ENCODE measurements around the gene BTBD19. TPM values are rescaled to one million over a fixed set of nuclear protein-coding genes. Genes with fewer than 3 reads are reported as not detected.

The BTBD19 gene
- total RNA-seq, 1 donor from 2014 or later = 10.4 TPM

GRCh38 chr1:44848456-44849181 lies 40.3 kb downstream of the BTBD19 start:
- Mint-ChIP-seq H3K27ac (ENCODE audit: unreplicated experiment) (no peak overlapping the region), H3K36me3 (ENCODE audit: low read depth, unreplicated experiment) (no peaks in the 10 kb centered on the region), H3K27me3 (ENCODE audit: unreplicated experiment) (no peaks in the 10 kb centered on the region), H3K9me3 (ENCODE audit: unreplicated experiment) (no peaks in the 10 kb centered on the region), H3K4me3 (ENCODE audit: unreplicated experiment) (no peak overlapping the region), H3K4me1 (ENCODE audit: unreplicated experiment) (peaks cover 6% of the 10 kb centered on the region)
- DNase-seq (ENCODE audit: low spot score) = no peak
- no peak for TF ChIP-seq CTCF (IDR thresholded peaks at IDR 0.05; ENCODE audit: unreplicated experiment)

- Mint-ChIP-seq H3K36me3 (ENCODE audit: low read depth, unreplicated experiment) (no peaks in the 10 kb centered on the region), H3K4me3 (ENCODE audit: unreplicated experiment) (no peak overlapping the region), H3K9me3 (ENCODE audit: unreplicated experiment) (no peaks in the 10 kb centered on the region), H3K27ac (ENCODE audit: unreplicated experiment) (no peak overlapping the region), H3K4me1 (ENCODE audit: unreplicated experiment) (peaks cover 6% of the 10 kb centered on the region), H3K27me3 (ENCODE audit: unreplicated experiment) (no peaks in the 10 kb centered on the region)
- no peak for DNase-seq (ENCODE audit: low spot score)
- TF ChIP-seq CTCF (IDR thresholded peaks at IDR 0.05; ENCODE audit: unreplicated experiment) = no peak
Measured at GRCh38 chr1:44849575-44850132, 41.3 kb downstream of the BTBD19 start.

GRCh38 chr1:44851308-44851707 lies 43.0 kb downstream of the BTBD19 start:
- Mint-ChIP-seq H3K9me3 (ENCODE audit: unreplicated experiment) (no peaks in the 10 kb centered on the region), H3K36me3 (ENCODE audit: low read depth, unreplicated experiment) (peaks cover 4% of the 10 kb centered on the region), H3K27me3 (ENCODE audit: unreplicated experiment) (no peaks in the 10 kb centered on the region), H3K4me3 (ENCODE audit: unreplicated experiment) (no peak overlapping the region), H3K4me1 (ENCODE audit: unreplicated experiment) (peaks cover 6% of the 10 kb centered on the region), H3K27ac (ENCODE audit: unreplicated experiment) (no peak overlapping the region)
- TF ChIP-seq CTCF (IDR thresholded peaks at IDR 0.05; ENCODE audit: unreplicated experiment) = no peak
- no peak for DNase-seq (ENCODE audit: low spot score)

- no peaks in the 10 kb centered on the region for H3K9me3 Mint-ChIP-seq (ENCODE audit: unreplicated experiment)
- H3K4me1 Mint-ChIP-seq (ENCODE audit: unreplicated experiment) = peaks cover 6% of the 10 kb centered on the region
- TF ChIP-seq CTCF (IDR thresholded peaks at IDR 0.05; ENCODE audit: unreplicated experiment) = no peak
- no peak overlapping the region for H3K27ac Mint-ChIP-seq (ENCODE audit: unreplicated experiment)
- no peak overlapping the region for H3K4me3 Mint-ChIP-seq (ENCODE audit: unreplicated experiment)
- peaks cover 9% of the 10 kb centered on the region for H3K36me3 Mint-ChIP-seq (ENCODE audit: low read depth, unreplicated experiment)
- no peaks in the 10 kb centered on the region for H3K27me3 Mint-ChIP-seq (ENCODE audit: unreplicated experiment)
- DNase-seq (ENCODE audit: low spot score) = no peak
Measured at GRCh38 chr1:44853201-44853600, 44.9 kb downstream of the BTBD19 start.

GRCh38 chr1:44854970-44855369 lies 46.6 kb downstream of the BTBD19 start:
- no peaks in the 10 kb centered on the region for H3K4me1 Mint-ChIP-seq (ENCODE audit: unreplicated experiment)
- no peaks in the 10 kb centered on the region for H3K27me3 Mint-ChIP-seq (ENCODE audit: unreplicated experiment)
- H3K36me3 Mint-ChIP-seq (ENCODE audit: low read depth, unreplicated experiment) = peaks cover 9% of the 10 kb centered on the region
- no peak overlapping the region for H3K27ac Mint-ChIP-seq (ENCODE audit: unreplicated experiment)
- no peak for DNase-seq (ENCODE audit: low spot score)
- no peak overlapping the region for H3K4me3 Mint-ChIP-seq (ENCODE audit: unreplicated experiment)
- no peak for TF ChIP-seq CTCF (IDR thresholded peaks at IDR 0.05; ENCODE audit: unreplicated experiment)
- H3K9me3 Mint-ChIP-seq (ENCODE audit: unreplicated experiment) = no peaks in the 10 kb centered on the region

Measured in endothelial cell (in vitro differentiated cells).